HCT116 (cell line): ENCODE data around the gene KBTBD3. TPM values are rescaled to one million over a fixed set of nuclear protein-coding genes. Genes with fewer than 3 reads are reported as not detected.

ENCODE experiments used
- ATAC-seq: fragments of 200-7000 bp; cut with Tn5 transposase; 2 replicates; pipeline ENCODE4 v1.9.1; 2020; ENCODE audit warnings: mild to moderate bottlenecking, moderate library complexity
- BruUV-seq: library from RNA; stranded (reverse); fragments of 400-500 nt; replicated peaks from 2 replicates; lab custom pipeline; 2021; lab: Mats Ljungman, UMichigan
- CTCF ChIA-PET: fragments of 300-600 bp; sonication (Branson Sonifier 250); formaldehyde crosslinking; loops from one replicate; lab custom pipeline; 2021; ENCODE audit warnings: antibody characterized with exemption; lab: Charles Lee
- POLR2A ChIA-PET: fragments of 300-600, 350-600 bp; sonication (Branson Sonifier 250); formaldehyde crosslinking; loops from one replicate; lab custom pipeline; 2021; ENCODE audit warnings: antibody characterized with exemption; lab: Charles Lee
- RAD21 ChIA-PET, 2 experiments: fragments of 300-600 bp; sonication (Branson Sonifier 250); formaldehyde crosslinking; loops; one replicate each; lab custom pipeline; 2023; ENCODE audit warnings: low total read pairs in 2 of 2; ENCODE audit not compliant: uncharacterized antibody in 2 of 2, unreplicated experiment in 2 of 2, low non-redundant PET in 1 of 2; lab: Charles Lee
- DNase-seq: peaks from one replicate; pipeline ENCODE4 v3.0.0-alpha.2; 2010; ENCODE audit warnings: low read depth, low spot score
- H2AFZ ChIP-seq: fragments of 200-600 bp; shearing (Covaris generic), sonication (generic); 2 replicates; pipeline ENCODE4 v1.6.1; 2017; ENCODE audit warnings: low read depth, mixed run types, mixed read lengths, antibody characterized with exemption, low read length; ENCODE audit not compliant: poor library complexity, severe bottlenecking
- H3K27ac ChIP-seq: 2 replicates; pipeline ENCODE4 v1.5.1; 2012; ENCODE audit warnings: low read depth, low read length
- H3K27me3 ChIP-seq: fragments of 200-600 bp; sonication (generic); 2 replicates; pipeline ENCODE4 v1.6.1; 2016; ENCODE audit warnings: mixed run types, low read length, mixed read lengths; ENCODE audit not compliant: insufficient read depth
- H3K36me3 ChIP-seq, 2 experiments: fragments of 200-500 bp in 1 of 2; fragments of 200-600 bp in 1 of 2; sonication (Bioruptor generic) in 1 of 2; sonication (generic) in 1 of 2; 2 replicates each; pipeline versions ENCODE4 v1.5.1 to v1.6.1; 2014 to 2016; ENCODE audit warnings: low read length in 2 of 2, inconsistent platforms in 1 of 2, mixed read lengths in 1 of 2, mixed run types in 1 of 2; ENCODE audit not compliant: insufficient read depth in 2 of 2, control insufficient read depth in 1 of 2
- H3K4me1 ChIP-seq, 2 experiments: fragments of 200-600 bp in 1 of 2; sonication (generic) in 1 of 2; 2 replicates each; pipeline versions ENCODE4 v1.5.1 to v1.6.1; 2012 to 2017; ENCODE audit warnings: low read length in 2 of 2, inconsistent platforms in 1 of 2, mild to moderate bottlenecking in 1 of 2, mixed read lengths in 1 of 2, mixed run types in 1 of 2, moderate library complexity in 1 of 2; ENCODE audit not compliant: insufficient read depth in 2 of 2, control insufficient read depth in 1 of 2
- H3K4me2 ChIP-seq: fragments of 200-600 bp; sonication (generic); 2 replicates; pipeline ENCODE4 v1.6.1; 2017; ENCODE audit warnings: mixed run types, low read length, mixed read lengths
- H3K4me3 ChIP-seq, 2 experiments: fragments of 200-600 bp in 1 of 2; sonication (generic) in 1 of 2; replicated peaks in 1 of 2; 2 replicates each; pipeline ENCODE4 v1.5.1; 2011 to 2016; ENCODE audit warnings: low read length in 2 of 2, control low read depth in 1 of 2, low read depth in 1 of 2, mild to moderate bottlenecking in 1 of 2, mixed read lengths in 1 of 2, mixed run types in 1 of 2
- H3K79me2 ChIP-seq: fragments of 200-600 bp; sonication (generic); 2 replicates; pipeline ENCODE4 v1.6.1; 2017; ENCODE audit warnings: mild to moderate bottlenecking, mixed run types, low read length, moderate library complexity, mixed read lengths; ENCODE audit not compliant: insufficient read depth
- H3K9ac ChIP-seq: fragments of 200-600 bp; sonication (generic); 2 replicates; pipeline ENCODE4 v1.6.1; 2016; ENCODE audit warnings: low read length, mixed read lengths
- H3K9me2 ChIP-seq: fragments of 200-600 bp; sonication (generic), shearing (Covaris generic); 2 replicates; pipeline ENCODE4 v1.6.1; 2017; ENCODE audit warnings: mixed run types, mild to moderate bottlenecking, moderate library complexity; ENCODE audit not compliant: insufficient read depth
- H3K9me3 ChIP-seq, 2 experiments: fragments of 200-500 bp in 1 of 2; fragments of 200-600 bp in 1 of 2; sonication (Bioruptor generic) in 1 of 2; sonication (generic) in 1 of 2; 2 replicates each; pipeline ENCODE4 v1.6.1; 2014 to 2017; ENCODE audit warnings: low read length in 2 of 2, mixed read lengths in 2 of 2, inconsistent platforms in 1 of 2, low read depth in 1 of 2, mild to moderate bottlenecking in 1 of 2, mixed run types in 1 of 2, moderate library complexity in 1 of 2; ENCODE audit not compliant: control insufficient read depth in 1 of 2, insufficient read depth in 1 of 2
- H4K20me1 ChIP-seq: fragments of 200-600 bp; sonication (generic), shearing (Covaris generic); 2 replicates; pipeline ENCODE4 v1.6.1; 2017; ENCODE audit warnings: mixed run types, mild to moderate bottlenecking, moderate library complexity; ENCODE audit not compliant: insufficient read depth
- ATF3 ChIP-seq: IDR thresholded peaks from 2 replicates; pipeline ENCODE4 v1.6.1; 2012
- CEBPB ChIP-seq: IDR thresholded peaks from 2 replicates; pipeline ENCODE4 v1.6.1; 2012; ENCODE audit warnings: low read depth
- CTCF ChIP-seq, 3 experiments: fragments of 200-600 bp in 1 of 3; sonication (generic) in 1 of 3; IDR thresholded peaks in 2 of 3; conservative IDR thresholded peaks in 1 of 3; 2 replicates each; pipeline ENCODE4 v1.5.1; 2012 to 2017; ENCODE audit warnings: low read depth in 2 of 3, low read length in 2 of 3, antibody characterized with exemption in 1 of 3, borderline replicate concordance in 1 of 3, control low read depth in 1 of 3, mild to moderate bottlenecking in 1 of 3, mixed read lengths in 1 of 3, mixed run types in 1 of 3, moderate library complexity in 1 of 3; ENCODE audit not compliant: insufficient read depth in 1 of 3
- EGR1 ChIP-seq: IDR thresholded peaks from 2 replicates; pipeline ENCODE4 v1.6.1; 2012; ENCODE audit warnings: low read depth
- EZH2phosphoT487 ChIP-seq: fragments of 200-600 bp; IDR thresholded peaks from 2 replicates; pipeline ENCODE4 v1.6.1; 2018; ENCODE audit warnings: antibody characterized with exemption, borderline replicate concordance
- JUND ChIP-seq: IDR thresholded peaks from 2 replicates; pipeline ENCODE4 v1.6.1; 2012
- MAX ChIP-seq: IDR thresholded peaks from 2 replicates; pipeline ENCODE4 v1.6.1; 2012
- POLR2A ChIP-seq: IDR thresholded peaks from 2 replicates; pipeline ENCODE4 v1.7.0; 2011; ENCODE audit warnings: borderline replicate concordance; ENCODE audit not compliant: insufficient read depth, insufficient read length; ENCODE audit errors: extremely low read depth
- RAD21 ChIP-seq: IDR thresholded peaks from 2 replicates; pipeline ENCODE4 v1.6.1; 2012; ENCODE audit warnings: low read depth, mild to moderate bottlenecking
- REST ChIP-seq: IDR thresholded peaks from 2 replicates; pipeline ENCODE4 v1.6.1; 2012; ENCODE audit warnings: low read depth
- SIN3A ChIP-seq: IDR thresholded peaks from 2 replicates; pipeline ENCODE4 v1.6.1; 2012; ENCODE audit warnings: low read depth
- SP1 ChIP-seq: IDR thresholded peaks from 2 replicates; pipeline ENCODE4 v1.6.1; 2012; ENCODE audit warnings: low read depth
- SRF ChIP-seq: IDR thresholded peaks from 2 replicates; pipeline ENCODE4 v1.6.1; 2012; ENCODE audit warnings: low read depth
- TCF7L2 ChIP-seq: IDR thresholded peaks from 2 replicates; pipeline ENCODE4 v1.7.0; 2011; ENCODE audit warnings: borderline replicate concordance, inconsistent platforms; ENCODE audit not compliant: insufficient read depth, insufficient read length; ENCODE audit errors: extremely low read depth
- YY1 ChIP-seq: IDR thresholded peaks from 2 replicates; pipeline ENCODE4 v1.6.1; 2011; ENCODE audit warnings: low read length, low read depth, moderate library complexity, mild to moderate bottlenecking; ENCODE audit not compliant: insufficient replicate concordance; ENCODE audit errors: extremely low read depth
- ZNF274 ChIP-seq: fragments of 200-500 bp; sonication (Bioruptor generic); IDR thresholded peaks from 2 replicates; pipeline ENCODE4 v1.6.1; 2014; ENCODE audit warnings: mild to moderate bottlenecking, low read depth, low read length, inconsistent platforms
- intact Hi-C: fragments of 100-400 bp; cut with micrococcal nuclease; formaldehyde crosslinking; loops from 2 replicates; pipeline ENCODE4 v1.10.0; 2022
- total RNA-seq: library from RNA; stranded (reverse); gene quantifications from one replicate; pipeline ENCODE4 v1.2.1, GENCODE V29; 2021; ENCODE audit not compliant: unreplicated experiment

Gene KBTBD3
- total RNA-seq, 1 experiment from 2014 or later: 10.4 TPM

- Histone ChIP-seq H3K9me2 (no peaks in the 10 kb centered on the region), H3K4me1 (no peaks in the 10 kb centered on the region), H3K27me3 (no peaks in the 10 kb centered on the region), H2AFZ (no peak overlapping the region), H3K4me3 (no peak overlapping the region), H3K79me2 (no peaks in the 10 kb centered on the region), H3K27ac (no peak overlapping the region), H3K4me2 (no peak overlapping the region), H4K20me1 (no peaks in the 10 kb centered on the region), H3K9me3 (no peaks in the 10 kb centered on the region), H3K9ac (no peak overlapping the region), H3K36me3 (no peaks in the 10 kb centered on the region)
- no peak for TF ChIP-seq MAX
- TF ChIP-seq EGR1: no peak
- no peak for TF ChIP-seq ZNF274
- TF ChIP-seq EZH2phosphoT487: no peak
- TF ChIP-seq JUND: no peak
- no peak for TF ChIP-seq TCF7L2
- TF ChIP-seq SRF: no peak
- no peak for TF ChIP-seq CTCF (IDR thresholded peaks at IDR 0.05 in 2 of 3, conservative IDR thresholded peaks at IDR 0.05 in 1 of 3; ENCODE audit: borderline replicate concordance in 1 of 3, insufficient read depth in 1 of 3, low read depth in 2 of 3, low read length in 2 of 3)
- TF ChIP-seq RAD21: no peak
- TF ChIP-seq SP1: no peak
- TF ChIP-seq YY1: no peak
- TF ChIP-seq ATF3: no peak
- no peak for TF ChIP-seq SIN3A
- no peak for TF ChIP-seq REST
- TF ChIP-seq CEBPB: no peak
- TF ChIP-seq POLR2A: no peak
- RAD21 ChIA-PET: no interaction called here
- BruUV-seq: no TSS peak
- no peak for ATAC-seq
- DNase-seq: no peak
- CTCF ChIA-PET: no interaction called here
- POLR2A ChIA-PET: no interaction called here
- intact Hi-C loops: no loop called here
Observed at GRCh38 chr11:106032861-106033260, 44.3 kb downstream of the KBTBD3 start.
